ENCODE data around the gene S1PR5.

The S1PR5 gene

GRCh38 chr19:10520652-10521318, 3.5 kb upstream of the S1PR5 start:
- Histone ChIP-seq H4K20me1 (ENCODE audit: insufficient read depth, low read length) (no peaks in the 10 kb centered on the region), H3K9me3 (ENCODE audit: insufficient read depth, low read length, severe bottlenecking) (no peaks in the 10 kb centered on the region), H2AFZ (ENCODE audit: low read depth, low read length) (no peak overlapping the region), H3K4me1 (ENCODE audit: insufficient read depth, low read length) (no peaks in the 10 kb centered on the region), H3K4me3 (ENCODE audit: low read depth in 1 of 2, low read length in 2 of 2) (no peak overlapping the region), H3K27me3 (ENCODE audit: insufficient read depth, low read length, poor library complexity) (no peaks in the 10 kb centered on the region), H3K27ac (ENCODE audit: low read length) (no peak overlapping the region), H3K4me2 (ENCODE audit: insufficient read depth, low read length) (no peak overlapping the region), H3K79me2 (ENCODE audit: insufficient read depth, low read length) (no peaks in the 10 kb centered on the region), H3K9ac (ENCODE audit: low read depth, low read length) (no peak overlapping the region), H3K36me3 (ENCODE audit: insufficient read depth, low read length) (no peaks in the 10 kb centered on the region)
- no peak for TF ChIP-seq CTCF (IDR thresholded peaks at IDR 0.05; ENCODE audit: borderline replicate concordance, extremely low read depth, low read length, poor library complexity, severe bottlenecking)
- TF ChIP-seq EZH2 (IDR thresholded peaks at IDR 0.05; ENCODE audit: borderline replicate concordance, low read depth, low read length, severe bottlenecking) = no peak
- DNase-seq = no peak
- no peak for ATAC-seq (ENCODE audit: insufficient read depth, low read depth)

- no peak for ATAC-seq (ENCODE audit: insufficient read depth, low read depth)
- H3K27ac ChIP-seq (ENCODE audit: low read length) = no peak overlapping the region
- no peaks in the 10 kb centered on the region for H3K36me3 ChIP-seq (ENCODE audit: insufficient read depth, low read length)
- H4K20me1 ChIP-seq (ENCODE audit: insufficient read depth, low read length) = no peaks in the 10 kb centered on the region
- no peak overlapping the region for H3K4me3 ChIP-seq (ENCODE audit: low read depth in 1 of 2, low read length in 2 of 2)
- TF ChIP-seq CTCF (IDR thresholded peaks at IDR 0.05; ENCODE audit: borderline replicate concordance, extremely low read depth, low read length, poor library complexity, severe bottlenecking) = no peak
- TF ChIP-seq EZH2 (IDR thresholded peaks at IDR 0.05; ENCODE audit: borderline replicate concordance, low read depth, low read length, severe bottlenecking) = no peak
- H3K27me3 ChIP-seq (ENCODE audit: insufficient read depth, low read length, poor library complexity) = no peaks in the 10 kb centered on the region
- H3K9ac ChIP-seq (ENCODE audit: low read depth, low read length) = no peak overlapping the region
- H2AFZ ChIP-seq (ENCODE audit: low read depth, low read length) = no peak overlapping the region
- no peak for DNase-seq
- H3K4me2 ChIP-seq (ENCODE audit: insufficient read depth, low read length) = no peak overlapping the region
- no peaks in the 10 kb centered on the region for H3K9me3 ChIP-seq (ENCODE audit: insufficient read depth, low read length, severe bottlenecking)
- H3K4me1 ChIP-seq (ENCODE audit: insufficient read depth, low read length) = no peaks in the 10 kb centered on the region
- H3K79me2 ChIP-seq (ENCODE audit: insufficient read depth, low read length) = no peaks in the 10 kb centered on the region
Measured at GRCh38 chr19:10519421-10519820, 2.2 kb upstream of the S1PR5 start.

- no peaks in the 10 kb centered on the region for H4K20me1 ChIP-seq (ENCODE audit: insufficient read depth, low read length)
- TF ChIP-seq EZH2 (IDR thresholded peaks at IDR 0.05; ENCODE audit: borderline replicate concordance, low read depth, low read length, severe bottlenecking) = no peak
- H3K4me2 ChIP-seq (ENCODE audit: insufficient read depth, low read length) = no peak overlapping the region
- no peaks in the 10 kb centered on the region for H3K36me3 ChIP-seq (ENCODE audit: insufficient read depth, low read length)
- no peaks in the 10 kb centered on the region for H3K27me3 ChIP-seq (ENCODE audit: insufficient read depth, low read length, poor library complexity)
- no peak for DNase-seq
- H3K9me3 ChIP-seq (ENCODE audit: insufficient read depth, low read length, severe bottlenecking) = no peaks in the 10 kb centered on the region
- H3K4me1 ChIP-seq (ENCODE audit: insufficient read depth, low read length) = no peaks in the 10 kb centered on the region
- no peak overlapping the region for H2AFZ ChIP-seq (ENCODE audit: low read depth, low read length)
- no peak overlapping the region for H3K4me3 ChIP-seq (ENCODE audit: low read depth in 1 of 2, low read length in 2 of 2)
- H3K79me2 ChIP-seq (ENCODE audit: insufficient read depth, low read length) = no peaks in the 10 kb centered on the region
- no peak overlapping the region for H3K27ac ChIP-seq (ENCODE audit: low read length)
- no peak overlapping the region for H3K9ac ChIP-seq (ENCODE audit: low read depth, low read length)
- ATAC-seq (ENCODE audit: insufficient read depth, low read depth) = no peak; the same call in 2 of the 3 replicates
Measured at GRCh38 chr19:10518444-10519361, 1.5 kb upstream of the S1PR5 start.
